Left ventricle myocardium inferior (tissue), 1 donor: Measurements from ENCODE around the gene FTSJ1. TPM values are rescaled to one million over a fixed set of nuclear protein-coding genes. Genes with fewer than 3 reads are reported as not detected.

Source experiments
- DNase-seq: peaks from one replicate; pipeline ENCODE4 v3.0.0-alpha.2; 2020
- H3K27ac ChIP-seq: fragments of 200-600 bp; replicated peaks from 2 replicates; pipeline ENCODE4 v1.8.0; 2021
- H3K27me3 ChIP-seq: fragments of 200-600 bp; 2 replicates; pipeline ENCODE4 v1.8.0; 2021; ENCODE audit warnings: low read depth
- H3K36me3 ChIP-seq: fragments of 200-600 bp; 2 replicates; pipeline ENCODE4 v1.8.0; 2021
- H3K4me1 ChIP-seq: fragments of 200-600 bp; 2 replicates; pipeline ENCODE4 v1.8.0; 2021
- H3K4me3 ChIP-seq: fragments of 200-600 bp; 2 replicates; pipeline ENCODE4 v1.8.0; 2021; ENCODE audit warnings: mild to moderate bottlenecking, moderate library complexity
- H3K9me3 ChIP-seq: fragments of 200-600 bp; replicated peaks from 2 replicates; pipeline ENCODE4 v1.8.0; 2021
- intact Hi-C: fragments of 100-400 bp; cut with micrococcal nuclease; formaldehyde crosslinking; loops from one replicate; pipeline ENCODE4 v1.11.0; 2022
- total RNA-seq: library from RNA; stranded (reverse); fragmentation: NEBNext Ultra II Directional; extraction: Animal tissue kit (Norgen Biotek cat#: 25700); gene quantifications from one replicate; pipeline ENCODE4 v1.2.1, GENCODE V29; 2021
- TF ChIP-seq, protein P1 (sequence below): fragments of 200-600 bp; IDR thresholded peaks from 2 replicates; pipeline ENCODE4 v1.8.0; 2021; ENCODE audit warnings: antibody characterized with exemption, mild to moderate bottlenecking, borderline replicate concordance
- donor health status: DM: no; HTN: yes; CAD: no; lungs with severe emphysema.

FTSJ1 gene
- total RNA-seq, 1 donor from 2014 or later, result 15.3 TPM

DNA sequence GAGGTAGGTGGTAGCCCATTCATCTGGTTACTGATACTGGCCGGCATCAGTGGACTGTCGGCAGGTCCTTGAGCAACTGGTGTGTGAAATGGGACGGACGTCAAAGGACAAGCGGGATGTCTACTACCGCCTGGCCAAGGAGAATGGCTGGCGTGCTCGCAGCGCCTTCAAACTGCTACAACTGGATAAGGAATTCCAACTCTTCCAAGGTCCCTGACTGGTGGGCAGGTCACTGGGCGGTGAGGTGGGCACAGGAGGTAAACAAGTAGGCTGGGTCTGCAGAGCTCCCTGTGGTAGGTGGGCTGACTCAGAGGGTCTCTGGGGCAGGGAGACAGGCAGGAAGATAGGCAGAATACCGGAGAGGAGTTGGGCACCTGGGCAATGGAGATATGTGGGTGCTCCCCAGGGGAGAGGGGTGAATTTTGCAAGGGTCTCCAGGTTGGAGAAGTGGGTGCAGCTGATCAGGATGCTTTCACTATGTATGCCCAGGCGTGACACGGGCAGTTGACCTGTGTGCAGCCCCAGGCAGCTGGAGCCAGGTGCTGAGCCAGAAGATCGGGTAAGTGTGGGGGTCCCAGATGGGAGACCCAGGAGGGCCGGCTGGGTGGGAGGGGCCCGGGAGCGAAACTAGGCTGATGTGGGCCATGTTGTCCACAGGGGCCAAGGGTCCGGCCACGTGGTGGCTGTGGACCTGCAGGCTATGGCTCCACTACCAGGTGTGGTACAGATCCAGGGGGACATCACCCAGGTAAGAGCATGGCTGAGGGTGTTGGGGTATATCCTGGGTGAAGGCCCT lies 2.2 kb downstream of the FTSJ1 start:
- Histone ChIP-seq H3K27ac (no peak overlapping the region), H3K36me3 (peaks cover 16% of the 10 kb centered on the region), H3K27me3 (no peaks in the 10 kb centered on the region), H3K4me1 (peaks cover 21% of the 10 kb centered on the region), H3K9me3 (no peaks in the 10 kb centered on the region), H3K4me3 (no peak overlapping the region)
- no peak for DNase-seq
- TF ChIP-seq, protein P1, sequence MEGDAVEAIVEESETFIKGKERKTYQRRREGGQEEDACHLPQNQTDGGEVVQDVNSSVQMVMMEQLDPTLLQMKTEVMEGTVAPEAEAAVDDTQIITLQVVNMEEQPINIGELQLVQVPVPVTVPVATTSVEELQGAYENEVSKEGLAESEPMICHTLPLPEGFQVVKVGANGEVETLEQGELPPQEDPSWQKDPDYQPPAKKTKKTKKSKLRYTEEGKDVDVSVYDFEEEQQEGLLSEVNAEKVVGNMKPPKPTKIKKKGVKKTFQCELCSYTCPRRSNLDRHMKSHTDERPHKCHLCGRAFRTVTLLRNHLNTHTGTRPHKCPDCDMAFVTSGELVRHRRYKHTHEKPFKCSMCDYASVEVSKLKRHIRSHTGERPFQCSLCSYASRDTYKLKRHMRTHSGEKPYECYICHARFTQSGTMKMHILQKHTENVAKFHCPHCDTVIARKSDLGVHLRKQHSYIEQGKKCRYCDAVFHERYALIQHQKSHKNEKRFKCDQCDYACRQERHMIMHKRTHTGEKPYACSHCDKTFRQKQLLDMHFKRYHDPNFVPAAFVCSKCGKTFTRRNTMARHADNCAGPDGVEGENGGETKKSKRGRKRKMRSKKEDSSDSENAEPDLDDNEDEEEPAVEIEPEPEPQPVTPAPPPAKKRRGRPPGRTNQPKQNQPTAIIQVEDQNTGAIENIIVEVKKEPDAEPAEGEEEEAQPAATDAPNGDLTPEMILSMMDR, result no peak
- intact Hi-C loops, result no loop called here

DNA sequence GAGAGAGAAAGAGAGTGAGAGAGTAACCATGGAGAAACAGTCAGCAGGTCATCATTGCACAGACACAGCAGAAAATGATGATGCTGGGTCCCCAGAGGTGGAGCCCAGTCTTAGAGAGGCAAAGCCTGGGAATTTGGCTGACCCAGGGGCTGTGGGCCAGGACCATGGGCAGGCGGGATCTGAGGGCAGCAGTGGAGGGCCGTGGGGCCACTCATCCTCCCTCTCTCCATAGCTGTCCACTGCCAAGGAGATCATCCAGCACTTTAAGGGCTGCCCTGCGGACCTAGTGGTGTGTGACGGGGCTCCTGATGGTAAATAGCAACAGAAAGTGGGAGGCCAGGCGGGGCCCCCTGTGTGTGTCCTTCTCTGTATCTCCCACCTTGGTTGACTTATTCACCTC lies 2.8 kb downstream of the FTSJ1 start:
- TF ChIP-seq, protein P1, result no peak
- Histone ChIP-seq H3K4me3 (no peak overlapping the region), H3K4me1 (peaks cover 21% of the 10 kb centered on the region), H3K27me3 (no peaks in the 10 kb centered on the region), H3K36me3 (peaks cover 16% of the 10 kb centered on the region), H3K27ac (no peak overlapping the region), H3K9me3 (no peaks in the 10 kb centered on the region)
- intact Hi-C loops, result no loop called here
- DNase-seq, result no peak

- no peaks in the 10 kb centered on the region for H3K9me3 ChIP-seq
- no peaks in the 10 kb centered on the region for H3K27me3 ChIP-seq
- H3K27ac ChIP-seq, result no peak overlapping the region
- no peak overlapping the region for H3K4me3 ChIP-seq
- no peak for DNase-seq
- peaks cover 16% of the 10 kb centered on the region for H3K36me3 ChIP-seq
- intact Hi-C loops, result no loop called here
- peaks cover 16% of the 10 kb centered on the region for H3K4me1 ChIP-seq
- TF ChIP-seq, protein P1, result no peak
These were observed 4.1 kb downstream of the FTSJ1 start for GRCh38 chrX:48480142-48480541.

GRCh38 chrX:48480583-48480982 lies 4.6 kb downstream of the FTSJ1 start:
- DNase-seq, result no peak
- no peak overlapping the region for H3K4me3 ChIP-seq
- H3K9me3 ChIP-seq, result no peaks in the 10 kb centered on the region
- no peaks in the 10 kb centered on the region for H3K27me3 ChIP-seq
- H3K27ac ChIP-seq, result no peak overlapping the region
- TF ChIP-seq, protein P1, result no peak
- H3K4me1 ChIP-seq, result peaks cover 11% of the 10 kb centered on the region
- intact Hi-C loops, result no loop called here
- peaks cover 16% of the 10 kb centered on the region for H3K36me3 ChIP-seq

DNA sequence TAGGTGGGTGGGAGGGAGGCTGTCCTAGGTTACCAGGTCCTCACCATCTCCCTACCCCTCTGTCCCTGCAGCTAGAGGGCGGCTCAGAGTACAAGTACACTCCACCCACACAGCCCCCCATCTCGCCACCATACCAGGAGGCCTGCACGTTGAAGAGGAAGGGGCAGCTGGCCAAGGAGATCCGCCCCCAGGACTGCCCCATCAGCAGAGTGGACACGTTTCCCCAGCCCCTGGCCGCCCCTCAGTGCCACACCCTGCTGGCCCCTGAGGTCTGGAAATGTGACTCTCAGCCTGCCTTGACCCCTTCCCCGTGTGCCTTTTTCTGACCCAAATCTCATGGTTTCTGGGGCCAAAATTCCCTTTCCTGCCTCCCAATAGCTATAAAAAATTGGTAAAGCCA lies 6.5 kb downstream of the FTSJ1 start:
- Histone ChIP-seq H3K9me3 (no peaks in the 10 kb centered on the region), H3K27me3 (no peaks in the 10 kb centered on the region), H3K4me3 (no peak overlapping the region), H3K27ac (no peak overlapping the region), H3K36me3 (peaks cover 16% of the 10 kb centered on the region), H3K4me1 (no peaks in the 10 kb centered on the region)
- intact Hi-C loops, result no loop called here
- no peak for DNase-seq
- TF ChIP-seq, protein P1, result no peak
